ENCODE data around the gene ZSCAN5B. TPM values are rescaled to one million over a fixed set of nuclear protein-coding genes. Genes with fewer than 3 reads are reported as not detected.
"Not testable (repeated sequence)": the region's sequence is repeated elsewhere in the genome, so short reads cannot be mapped to it uniquely, and the experiment has no call there.

ZSCAN5B gene, protein sequence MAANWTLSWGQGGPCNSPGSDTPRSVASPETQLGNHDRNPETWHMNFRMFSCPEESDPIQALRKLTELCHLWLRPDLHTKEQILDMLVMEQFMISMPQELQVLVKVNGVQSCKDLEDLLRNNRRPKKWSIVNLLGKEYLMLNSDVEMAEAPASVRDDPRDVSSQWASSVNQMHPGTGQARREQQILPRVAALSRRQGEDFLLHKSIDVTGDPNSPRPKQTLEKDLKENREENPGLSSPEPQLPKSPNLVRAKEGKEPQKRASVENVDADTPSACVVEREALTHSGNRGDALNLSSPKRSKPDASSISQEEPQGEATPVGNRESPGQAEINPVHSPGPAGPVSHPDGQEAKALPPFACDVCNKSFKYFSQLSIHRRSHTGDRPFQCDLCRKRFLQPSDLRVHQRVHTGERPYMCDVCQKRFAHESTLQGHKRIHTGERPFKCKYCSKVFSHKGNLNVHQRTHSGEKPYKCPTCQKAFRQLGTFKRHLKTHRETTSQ
- total RNA-seq (2021; fragmentation: NEBNext Ultra II Directional; extraction: Animal tissue kit (Norgen Biotek cat#: 25700)) (not detected in 2 replicates), polyA plus RNA-seq (2011; rRNA removed) (0.03 TPM in 1 of 2 replicates, not detected in the other), polyA minus RNA-seq (2011; rRNA and poly(A)+ RNA removed) (not detected in 2 replicates)
- not detected for polyA plus RNA-seq (2011; cell fraction: cytosol; rRNA removed)
- not detected for polyA plus RNA-seq (2011; cell fraction: nucleus; rRNA removed)
- not detected in 4 replicates for polyA plus RNA-seq (2012, experiment 1 of 2)
- polyA plus RNA-seq (2012, experiment 2 of 2): not detected
- polyA plus RNA-seq (2013, experiment 1 of 2): not detected
- polyA plus RNA-seq (2013, experiment 2 of 2): 0.06 TPM
- polyA minus RNA-seq (2011; cell fraction: cytosol; rRNA and poly(A)+ RNA removed): not detected
- polyA minus RNA-seq (2011; cell fraction: nucleus; rRNA and poly(A)+ RNA removed): not detected
- long read RNA-seq, experiment 1: 0 reads
- long read RNA-seq, experiment 2: 0 reads

DNA sequence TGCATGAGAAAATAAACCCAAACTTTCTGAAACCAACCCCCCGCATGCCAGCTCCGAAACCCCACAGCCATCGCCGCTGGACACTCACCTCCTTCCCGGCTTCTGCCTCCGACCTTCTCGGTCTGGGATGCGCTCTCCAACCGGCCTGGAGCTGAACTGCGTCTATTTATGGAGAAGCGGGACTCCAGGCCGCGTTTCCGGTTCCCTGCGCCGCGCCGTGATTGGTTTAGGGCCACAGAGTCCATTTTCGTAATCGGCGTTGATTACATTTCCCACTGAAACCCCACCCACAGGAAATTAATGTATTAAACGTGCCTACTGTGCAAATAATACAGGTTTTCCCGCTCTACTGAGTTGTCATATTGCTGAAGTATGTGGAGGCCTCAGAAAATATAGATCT lies at the start of gene ZSCAN5B:
Gene ZSCAN5B (minus strand): TSS at position 138 of the 400 bp plus-strand sequence. CDS start 4,731 bp downstream, outside the sequence.
- H3K4me3 ChIP-seq (ENCODE audit: extremely low read depth in 1 of 4, insufficient read depth in 2 of 4, low read depth in 3 of 4, low read length in 4 of 4); H3K23ac ChIP-seq (ENCODE audit: insufficient read length); H3K56ac ChIP-seq (replicated peaks; ENCODE audit: insufficient read length, low read depth, low read length); H3K9ac ChIP-seq (replicated peaks in 1 of 4; ENCODE audit: extremely low read depth in 1 of 4, low read depth in 3 of 4, low read length in 3 of 4); H3K14ac ChIP-seq (ENCODE audit: insufficient read length); H4K91ac ChIP-seq (replicated peaks; ENCODE audit: insufficient read length, low read length); H2AK5ac ChIP-seq (ENCODE audit: low read depth, low read length); H4K20me1 ChIP-seq (replicated peaks in 1 of 2; ENCODE audit: control insufficient read depth in 1 of 2, insufficient read depth in 2 of 2, low read length in 2 of 2); H3K79me2 ChIP-seq (ENCODE audit: control insufficient read depth in 1 of 2, insufficient read depth in 2 of 2, low read length in 2 of 2); H2BK15ac ChIP-seq (ENCODE audit: low read length); H2BK120ac ChIP-seq (replicated peaks; ENCODE audit: low read depth, low read length); H3K27ac ChIP-seq (ENCODE audit: low read depth, low read length); H3K23me2 ChIP-seq (ENCODE audit: low read depth, low read length); H3K4ac ChIP-seq (replicated peaks; ENCODE audit: insufficient read length, low read depth, low read length); H2BK20ac ChIP-seq (ENCODE audit: low read length); H4K5ac ChIP-seq (ENCODE audit: insufficient read length, low read depth, low read length); DNase-seq (ENCODE audit: low read depth in 1 of 2, low spot score in 2 of 2); H3K36me3 ChIP-seq (ENCODE audit: control insufficient read depth in 2 of 4, insufficient read depth in 4 of 4, low read length in 3 of 4); H3K79me1 ChIP-seq (ENCODE audit: low read depth, low read length); H2AFZ ChIP-seq (ENCODE audit: low read length); H3K4me1 ChIP-seq (replicated peaks in 1 of 4; ENCODE audit: control insufficient read depth in 3 of 4, insufficient read depth in 4 of 4, low read length in 3 of 4); H3K9me3 ChIP-seq (ENCODE audit: insufficient read depth in 2 of 2, low read depth in 1 of 2, low read length in 1 of 2); H3K18ac ChIP-seq (ENCODE audit: extremely low read depth, low read length); POLR2A ChIA-PET (ENCODE audit: partially characterized antibody); H2BK5ac ChIP-seq (ENCODE audit: low read depth, low read length); CTCF ChIA-PET (ENCODE audit: partially characterized antibody); FAIRE-seq; H3K4me2 ChIP-seq (ENCODE audit: insufficient read depth in 1 of 2, low read depth in 2 of 2, low read length in 2 of 2); H3K27me3 ChIP-seq (replicated peaks in 1 of 4; ENCODE audit: control insufficient read depth in 3 of 4, extremely low read depth in 1 of 4, insufficient read depth in 3 of 4, low read length in 3 of 4); H2BK12ac ChIP-seq (ENCODE audit: low read depth, low read length): not testable (repeated sequence)
- 0 out of 2 replicates have a peak within 1 kb of the TSS, but pooled peaks have one; percentile 22 for H4K8ac ChIP-seq (ENCODE audit: extremely low read depth, insufficient read depth, low read length)
- 85% methylated on average over 23 of the region's 23 CpGs; no CpG with 5 or more reads in 1 of the 2 experiments for WGBS, 2 experiments (ENCODE audit: extremely low coverage in 1 of 2, insufficient coverage in 1 of 2, insufficient read length in 1 of 2, insufficient replicate concordance in 2 of 2, low coverage in 1 of 2, low lambda C conversion rate in 2 of 2, missing lambda C conversion rate in 1 of 2)

Measured in H1 (cell line).